Gastrocnemius medialis (tissue), 4 donors: Measurements from ENCODE around the gene ANO3. TPM values are rescaled to one million over a fixed set of nuclear protein-coding genes. Genes with fewer than 3 reads are reported as not detected.
"Not testable (repeated sequence)": the region's sequence is repeated elsewhere in the genome, so short reads cannot be mapped to it uniquely, and the experiment has no call there.

Experiments used
- ATAC-seq, 2 donors: fragments of 150-250 bp; one replicate each; pipeline ENCODE4 v1.9.1; 2016
- DNase-seq, 2 donors: peaks; one replicate each; pipeline ENCODE4 v3.0.0-alpha.2; 2019
- H3K27ac ChIP-seq, 4 donors: fragments of 200-600 bp; sonication (generic); 1 replicate in 1 of 4; 2 replicates in 3 of 4; pipeline ENCODE4 v1.5.1; 2016 to 2018; ENCODE audit warnings: mild to moderate bottlenecking in 2 of 4, moderate library complexity in 1 of 4
- H3K27me3 ChIP-seq, 3 donors: fragments of 200-600 bp; sonication (generic) in 2 of 3; 1 replicate in 1 of 3; 2 replicates in 2 of 3; pipeline versions ENCODE4 v1.5.1 to v1.6.0; 2016 to 2019; ENCODE audit warnings: mild to moderate bottlenecking in 1 of 3, moderate library complexity in 1 of 3
- H3K36me3 ChIP-seq, 2 donors: fragments of 200-600 bp; sonication (generic) in 1 of 2; one replicate each; pipeline ENCODE4 v1.5.1; 2017 to 2018
- H3K4me1 ChIP-seq, 2 donors: fragments of 200-600 bp; sonication (generic) in 1 of 2; one replicate each; pipeline ENCODE4 v1.5.1; 2016 to 2017; ENCODE audit warnings: mild to moderate bottlenecking in 2 of 2
- H3K4me3 ChIP-seq, 4 donors: fragments of 200-600 bp; sonication (generic) in 3 of 4; 1 replicate in 1 of 4; 2 replicates in 3 of 4; pipeline ENCODE4 v1.5.1; 2016 to 2019; ENCODE audit warnings: mild to moderate bottlenecking in 2 of 4
- H3K9me3 ChIP-seq, 3 donors: fragments of 200-600 bp; sonication (generic) in 2 of 3; 1 replicate in 1 of 3; 2 replicates in 2 of 3; pipeline ENCODE4 v1.5.1; 2016 to 2019
- CTCF ChIP-seq, 5 experiments: fragments of 450-650 bp in 3 of 5; fragments of 200-600 bp in 2 of 5; sonication (generic) in 2 of 5; IDR thresholded peaks in 4 of 5; conservative IDR thresholded peaks in 1 of 5; 1 replicate in 4 of 5; 2 replicates in 1 of 5; pipeline ENCODE4 v1.5.1; 2016 to 2019; ENCODE audit warnings: antibody characterized with exemption in 5 of 5, mild to moderate bottlenecking in 3 of 5, moderate library complexity in 3 of 5
- POLR2A ChIP-seq, 2 donors: fragments of 450-650 bp; IDR thresholded peaks; one replicate each; pipeline ENCODE4 v1.6.1; 2017; ENCODE audit warnings: antibody characterized with exemption in 2 of 2, mild to moderate bottlenecking in 2 of 2, moderate library complexity in 2 of 2
- in situ Hi-C, 4 donors: fragments of 200-750 bp; cut with MboI; loops; one replicate each; pipeline versions ENCODE4 v1.15.0 to v1.8.0; 2017; ENCODE audit warnings: low sequenced_read_pairs in 4 of 4
- intact Hi-C: fragments of 100-400 bp; cut with DNase I; formaldehyde crosslinking; loops from one replicate; pipeline ENCODE4 v1.15.1; 2023; ENCODE audit warnings: low total_unique reads
- total RNA-seq, 4 donors: library from RNA; depleted of rRNA; stranded (reverse); fragments of >200 nt; gene quantifications; one replicate each; pipeline versions ENCODE4 v1.1.0 to v1.2.3, GENCODE V29; 2016

ANO3 gene
- total RNA-seq, 4 donors from 2014 or later = 0.05 TPM; not detected in 3

GRCh38 chr11:26287067-26287518, 44.8 kb upstream of the ANO3 start:
- ATAC-seq (no peak), DNase-seq (no peak)
- no peaks in the 10 kb centered on the region for H3K9me3 ChIP-seq
- no peak overlapping the region for H3K4me3 ChIP-seq
- TF ChIP-seq CTCF (IDR thresholded peaks at IDR 0.05 in 4 of 5, conservative IDR thresholded peaks at IDR 0.05 in 1 of 5) (no peak), POLR2A (IDR thresholded peaks at IDR 0.05) (no peak)
- no peaks in the 10 kb centered on the region for H3K27me3 ChIP-seq
- H3K4me1 ChIP-seq = no peaks in the 10 kb centered on the region
- intact Hi-C loops = no loop called here
- no peaks in the 10 kb centered on the region for H3K36me3 ChIP-seq
- in situ Hi-C loops = loop anchor here in 3 of 4 donors (25.0 kb wide), 3 partner anchors 350 to 875 kb away; no protein-coding TSS in a partner anchor
- no peak overlapping the region for H3K27ac ChIP-seq

GRCh38 chr11:26297189-26297975, 34.5 kb upstream of the ANO3 start:
- DNase-seq (no peak), ATAC-seq (no peak)
- Histone ChIP-seq H3K4me1 (no peaks in the 10 kb centered on the region), H3K9me3 (no peaks in the 10 kb centered on the region), H3K36me3 (no peaks in the 10 kb centered on the region), H3K27me3 (no peaks in the 10 kb centered on the region), H3K4me3 (no peak overlapping the region), H3K27ac (no peak overlapping the region)
- TF ChIP-seq CTCF (IDR thresholded peaks at IDR 0.05 in 4 of 5, conservative IDR thresholded peaks at IDR 0.05 in 1 of 5) (peak in 4 of 5 experiments; percentile 19 to 40 (median 39)), POLR2A (IDR thresholded peaks at IDR 0.05) (no peak)
- intact Hi-C loops (loop anchor here (2.0 kb wide), 2 partner anchors 351 to 861 kb away; no protein-coding TSS in a partner anchor), in situ Hi-C loops (loop anchor here in 3 of 4 donors (25.0 kb wide), 3 partner anchors 340 to 865 kb away; no protein-coding TSS in a partner anchor)

- H3K4me3 ChIP-seq, H3K27me3 ChIP-seq, intact Hi-C loops, ATAC-seq, H3K9me3 ChIP-seq, H3K4me1 ChIP-seq, H3K27ac ChIP-seq, H3K36me3 ChIP-seq, DNase-seq, in situ Hi-C loops: not testable (repeated sequence)
Measured at GRCh38 chr11:26316372-26316771, 15.6 kb upstream of the ANO3 start.

- in situ Hi-C loops = no loop called here
Measured at GRCh38 chr11:26319906-26320305, 12.0 kb upstream of the ANO3 start.

More at GRCh38 chr11:26319906-26320305, 12.0 kb upstream of the ANO3 start:
- TF ChIP-seq CTCF (IDR thresholded peaks at IDR 0.05 in 4 of 5, conservative IDR thresholded peaks at IDR 0.05 in 1 of 5) (no peak), POLR2A (IDR thresholded peaks at IDR 0.05) (no peak)
- intact Hi-C loops = no loop called here
- H3K4me3 ChIP-seq = no peak overlapping the region
- no peaks in the 10 kb centered on the region for H3K4me1 ChIP-seq
- DNase-seq (no peak), ATAC-seq (no peak)
- H3K9me3 ChIP-seq = no peaks in the 10 kb centered on the region
- no peaks in the 10 kb centered on the region for H3K36me3 ChIP-seq
- H3K27me3 ChIP-seq = no peaks in the 10 kb centered on the region
- no peak overlapping the region for H3K27ac ChIP-seq
